Rectal smooth muscle tissue (tissue), 1 donor: ENCODE data around the gene CGREF1.

Experiments used
- H3K27ac ChIP-seq: one replicate; pipeline ENCODE4 v1.7.0; 2013; ENCODE audit warnings: low read depth, low read length, inconsistent platforms
- H3K27me3 ChIP-seq: one replicate; pipeline ENCODE4 v1.7.0; 2013; ENCODE audit warnings: low read length; ENCODE audit not compliant: control insufficient read depth, insufficient read depth
- H3K36me3 ChIP-seq: one replicate; pipeline ENCODE4 v1.7.0; 2013; ENCODE audit warnings: low read length; ENCODE audit not compliant: control insufficient read depth, insufficient read depth
- H3K4me1 ChIP-seq: one replicate; pipeline ENCODE4 v1.7.0; 2013; ENCODE audit warnings: low read length; ENCODE audit not compliant: control insufficient read depth, insufficient read depth
- H3K4me3 ChIP-seq: one replicate; pipeline ENCODE4 v1.7.0; 2013; ENCODE audit warnings: low read length
- H3K9ac ChIP-seq: one replicate; pipeline ENCODE4 v1.7.0; 2013; ENCODE audit warnings: low read length

Gene CGREF1

GRCh38 chr2:27096748-27097297 is 22.1 kb downstream of the CGREF1 start:
- H3K27me3 ChIP-seq: no peaks in the 10 kb centered on the region
- no peaks in the 10 kb centered on the region for H3K36me3 ChIP-seq
- no peak overlapping the region for H3K9ac ChIP-seq

GRCh38 chr2:27095745-27096651 is 22.9 kb downstream of the CGREF1 start:
- Histone ChIP-seq H3K4me1 (peaks cover 7% of the 10 kb centered on the region), H3K27me3 (no peaks in the 10 kb centered on the region), H3K36me3 (no peaks in the 10 kb centered on the region), H3K9ac (no peak overlapping the region), H3K4me3 (peak overlapping the region; percentile 55), H3K27ac (no peak overlapping the region)

More at GRCh38 chr2:27096748-27097297, 22.1 kb downstream of the CGREF1 start:
- Histone ChIP-seq H3K4me1 (peaks cover 7% of the 10 kb centered on the region), H3K4me3 (no peak overlapping the region), H3K27ac (no peak overlapping the region)

- Histone ChIP-seq H3K4me1 (peaks cover 7% of the 10 kb centered on the region), H3K9ac (no peak overlapping the region), H3K36me3 (no peaks in the 10 kb centered on the region), H3K27me3 (no peaks in the 10 kb centered on the region), H3K4me3 (no peak overlapping the region), H3K27ac (no peak overlapping the region)
Measured at GRCh38 chr2:27095427-27095744, 23.5 kb downstream of the CGREF1 start.

GRCh38 chr2:27094353-27094984 is 24.5 kb downstream of the CGREF1 start:
- H3K4me3 ChIP-seq: no peak overlapping the region
- no peaks in the 10 kb centered on the region for H3K36me3 ChIP-seq
- H3K27me3 ChIP-seq: no peaks in the 10 kb centered on the region
- H3K4me1 ChIP-seq: peaks cover 7% of the 10 kb centered on the region
- no peak overlapping the region for H3K27ac ChIP-seq
- H3K9ac ChIP-seq: no peak overlapping the region

- H3K4me1 ChIP-seq: peaks cover 7% of the 10 kb centered on the region
- no peak overlapping the region for H3K27ac ChIP-seq
- H3K4me3 ChIP-seq: no peak overlapping the region
Measured at GRCh38 chr2:27093430-27094352, 25.2 kb downstream of the CGREF1 start.

GRCh38 chr2:27092696-27093429 is 26.1 kb downstream of the CGREF1 start:
- no peak overlapping the region for H3K4me3 ChIP-seq
- no peaks in the 10 kb centered on the region for H3K27me3 ChIP-seq
- H3K27ac ChIP-seq: no peak overlapping the region
- H3K4me1 ChIP-seq: peaks cover 7% of the 10 kb centered on the region
- no peaks in the 10 kb centered on the region for H3K36me3 ChIP-seq
- no peak overlapping the region for H3K9ac ChIP-seq

More at GRCh38 chr2:27093430-27094352, 25.2 kb downstream of the CGREF1 start:
- no peaks in the 10 kb centered on the region for H3K27me3 ChIP-seq
- H3K9ac ChIP-seq: no peak overlapping the region
- no peaks in the 10 kb centered on the region for H3K36me3 ChIP-seq

GRCh38 chr2:27091746-27092695 is 26.9 kb downstream of the CGREF1 start:
- Histone ChIP-seq H3K27ac (no peak overlapping the region), H3K36me3 (no peaks in the 10 kb centered on the region), H3K27me3 (no peaks in the 10 kb centered on the region), H3K4me1 (peaks cover 7% of the 10 kb centered on the region), H3K4me3 (no peak overlapping the region), H3K9ac (no peak overlapping the region)

- H3K36me3 ChIP-seq: no peaks in the 10 kb centered on the region
- no peak overlapping the region for H3K27ac ChIP-seq
- H3K9ac ChIP-seq: no peak overlapping the region
- peaks cover 10% of the 10 kb centered on the region for H3K4me1 ChIP-seq
- H3K4me3 ChIP-seq: no peak overlapping the region
- H3K27me3 ChIP-seq: no peaks in the 10 kb centered on the region
Measured at GRCh38 chr2:27089111-27089954, 29.6 kb downstream of the CGREF1 start.

GRCh38 chr2:27088634-27089033 is 30.3 kb downstream of the CGREF1 start:
- H3K27me3 ChIP-seq: no peaks in the 10 kb centered on the region
- H3K9ac ChIP-seq: no peak overlapping the region
- H3K4me1 ChIP-seq: peaks cover 11% of the 10 kb centered on the region
- no peaks in the 10 kb centered on the region for H3K36me3 ChIP-seq
- no peak overlapping the region for H3K27ac ChIP-seq
- no peak overlapping the region for H3K4me3 ChIP-seq

- peaks cover 14% of the 10 kb centered on the region for H3K4me1 ChIP-seq
- H3K27ac ChIP-seq: no peak overlapping the region
- no peak overlapping the region for H3K9ac ChIP-seq
- no peaks in the 10 kb centered on the region for H3K27me3 ChIP-seq
- no peak overlapping the region for H3K4me3 ChIP-seq
- no peaks in the 10 kb centered on the region for H3K36me3 ChIP-seq
Measured at GRCh38 chr2:27087823-27088410, 31.0 kb downstream of the CGREF1 start.
